NCI-H2171 treated with DMSO at 0.1 percent for 48 hours (cell line): ENCODE results near the gene ABAT.
A peak's percentile ranks its signal among the peaks of the same experiment; 100 is the strongest.

Experiments
- DNase-seq: peaks from one replicate; lab custom pipeline; 2025; lab: John Stamatoyannopoulos, UW

ABAT gene

GRCh38 chr16:8717892-8718415 lies 43.5 kb downstream of the ABAT start:
- DNase-seq: no peak

- DNase-seq: no peak
Measured at GRCh38 chr16:8718851-8719680, 44.6 kb downstream of the ABAT start.

- peak; percentile 21 for DNase-seq
Measured at GRCh38 chr16:8720080-8720966, 45.9 kb downstream of the ABAT start.

- DNase-seq: no peak
Measured at GRCh38 chr16:8720967-8721308, 46.5 kb downstream of the ABAT start.

- DNase-seq: no peak
Measured at GRCh38 chr16:8721336-8722024, 47.1 kb downstream of the ABAT start.

- no peak for DNase-seq
Measured at GRCh38 chr16:8722025-8722348, 47.6 kb downstream of the ABAT start.

GRCh38 chr16:8725513-8726178 lies 51.2 kb downstream of the ABAT start:
- no peak for DNase-seq

GRCh38 chr16:8727131-8727806 lies 52.9 kb downstream of the ABAT start:
- DNase-seq: no peak

GRCh38 chr16:8727857-8728618 lies 53.6 kb downstream of the ABAT start:
- DNase-seq: no peak

GRCh38 chr16:8729779-8730334 lies 55.4 kb downstream of the ABAT start:
- DNase-seq: no peak

GRCh38 chr16:8730335-8730915 lies 56.0 kb downstream of the ABAT start:
- peak; percentile 33 for DNase-seq

GRCh38 chr16:8733849-8734540 lies 59.6 kb downstream of the ABAT start:
- no peak for DNase-seq

- no peak for DNase-seq
Measured at GRCh38 chr16:8735574-8735973, 61.2 kb downstream of the ABAT start.

- peak; percentile 60 for DNase-seq
Measured at GRCh38 chr16:8736123-8736668, 61.8 kb downstream of the ABAT start.

GRCh38 chr16:8739151-8739550 lies 64.7 kb downstream of the ABAT start:
- no peak for DNase-seq

GRCh38 chr16:8739989-8740704 lies 65.7 kb downstream of the ABAT start:
- DNase-seq: no peak

GRCh38 chr16:8740775-8741355 lies 66.4 kb downstream of the ABAT start:
- DNase-seq: no peak

GRCh38 chr16:8741636-8742035 lies 67.2 kb downstream of the ABAT start:
- no peak for DNase-seq
